Measurements from ENCODE around the gene FBXL17.

GRCh38 chr5:107971846-107972245, 410.1 kb downstream of the FBXL17 start:
- TF ChIP-seq POLR2A (IDR thresholded peaks at IDR 0.05; ENCODE audit: low read length): no peak
- no peak for TF ChIP-seq CTCF (IDR thresholded peaks at IDR 0.05)
- TF ChIP-seq, protein P1, sequence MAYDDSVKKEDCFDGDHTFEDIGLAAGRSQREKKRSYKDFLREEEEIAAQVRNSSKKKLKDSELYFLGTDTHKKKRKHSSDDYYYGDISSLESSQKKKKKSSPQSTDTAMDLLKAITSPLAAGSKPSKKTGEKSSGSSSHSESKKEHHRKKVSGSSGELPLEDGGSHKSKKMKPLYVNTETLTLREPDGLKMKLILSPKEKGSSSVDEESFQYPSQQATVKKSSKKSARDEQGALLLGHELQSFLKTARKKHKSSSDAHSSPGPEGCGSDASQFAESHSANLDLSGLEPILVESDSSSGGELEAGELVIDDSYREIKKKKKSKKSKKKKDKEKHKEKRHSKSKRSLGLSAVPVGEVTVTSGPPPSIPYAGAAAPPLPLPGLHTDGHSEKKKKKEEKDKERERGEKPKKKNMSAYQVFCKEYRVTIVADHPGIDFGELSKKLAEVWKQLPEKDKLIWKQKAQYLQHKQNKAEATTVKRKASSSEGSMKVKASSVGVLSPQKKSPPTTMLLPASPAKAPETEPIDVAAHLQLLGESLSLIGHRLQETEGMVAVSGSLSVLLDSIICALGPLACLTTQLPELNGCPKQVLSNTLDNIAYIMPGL (CRISPR knock-in tag; IDR thresholded peaks at IDR 0.05; ENCODE audit: borderline replicate concordance): no peak
- no peak for TF ChIP-seq NPAS2 (CRISPR knock-in tag; IDR thresholded peaks at IDR 0.05; ENCODE audit: borderline replicate concordance)
- TF ChIP-seq, protein P2, sequence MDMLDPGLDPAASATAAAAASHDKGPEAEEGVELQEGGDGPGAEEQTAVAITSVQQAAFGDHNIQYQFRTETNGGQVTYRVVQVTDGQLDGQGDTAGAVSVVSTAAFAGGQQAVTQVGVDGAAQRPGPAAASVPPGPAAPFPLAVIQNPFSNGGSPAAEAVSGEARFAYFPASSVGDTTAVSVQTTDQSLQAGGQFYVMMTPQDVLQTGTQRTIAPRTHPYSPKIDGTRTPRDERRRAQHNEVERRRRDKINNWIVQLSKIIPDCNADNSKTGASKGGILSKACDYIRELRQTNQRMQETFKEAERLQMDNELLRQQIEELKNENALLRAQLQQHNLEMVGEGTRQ (IDR thresholded peaks at IDR 0.05): no peak
- TF ChIP-seq TP53 (CRISPR knock-in tag; IDR thresholded peaks at IDR 0.05): no peak
- no peak for TF ChIP-seq SREBF2 (IDR thresholded peaks at IDR 0.05)
- TF ChIP-seq REST (IDR thresholded peaks at IDR 0.05): no peak
- TF ChIP-seq ELK1 (IDR thresholded peaks at IDR 0.05; ENCODE audit: low read depth, low read length): no peak
- no peak for TF ChIP-seq CEBPB (IDR thresholded peaks at IDR 0.05)
- TF ChIP-seq HDAC2 (IDR thresholded peaks at IDR 0.05): no peak
- no peak for TF ChIP-seq NFE2L2 (conservative IDR thresholded peaks at IDR 0.05; ENCODE audit: low read length)

All from A549 (cell line).